Measurements from ENCODE around the gene MKRN2. TPM values are rescaled to one million over a fixed set of nuclear protein-coding genes. Genes with fewer than 3 reads are reported as not detected.
A peak's percentile ranks its signal among the peaks of the same experiment; 100 is the strongest.
"Not testable (repeated sequence)": the region's sequence is repeated elsewhere in the genome, so short reads cannot be mapped to it uniquely, and the experiment has no call there.

MKRN2 gene
- total RNA-seq, 1 donor from 2014 or later = 23.4 TPM

DNA sequence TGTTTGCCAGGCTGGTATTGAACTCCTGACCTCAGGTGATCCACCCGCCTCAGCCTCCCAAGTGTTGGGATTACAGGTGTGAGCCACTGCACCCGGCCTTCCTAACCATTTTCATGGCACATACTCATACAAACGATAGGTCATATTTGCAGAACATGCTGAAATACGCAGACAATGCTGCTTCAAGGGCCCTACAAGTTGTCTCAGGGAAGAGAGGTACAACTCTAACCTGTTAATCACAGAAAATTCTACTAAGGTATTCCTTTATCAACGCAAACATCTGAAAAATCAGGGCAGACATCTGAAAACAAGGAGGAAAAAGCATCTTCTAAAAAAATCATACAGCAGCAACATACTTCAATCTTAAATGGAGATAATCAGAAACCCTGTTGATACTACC is 67.2 kb downstream of the MKRN2 start:
- intact Hi-C loops (cut with DNase I) = no loop called here
- Histone ChIP-seq H3K4me1 (peaks cover 48% of the 10 kb centered on the region), H3K36me3 (no peaks in the 10 kb centered on the region), H3K27me3 (no peaks in the 10 kb centered on the region), H3K27ac (no peak overlapping the region), H3K9me3 (no peaks in the 10 kb centered on the region), H3K4me3 (no peak overlapping the region)
- ATAC-seq (no peak), DNase-seq (no peak)
- TF ChIP-seq, protein P1, sequence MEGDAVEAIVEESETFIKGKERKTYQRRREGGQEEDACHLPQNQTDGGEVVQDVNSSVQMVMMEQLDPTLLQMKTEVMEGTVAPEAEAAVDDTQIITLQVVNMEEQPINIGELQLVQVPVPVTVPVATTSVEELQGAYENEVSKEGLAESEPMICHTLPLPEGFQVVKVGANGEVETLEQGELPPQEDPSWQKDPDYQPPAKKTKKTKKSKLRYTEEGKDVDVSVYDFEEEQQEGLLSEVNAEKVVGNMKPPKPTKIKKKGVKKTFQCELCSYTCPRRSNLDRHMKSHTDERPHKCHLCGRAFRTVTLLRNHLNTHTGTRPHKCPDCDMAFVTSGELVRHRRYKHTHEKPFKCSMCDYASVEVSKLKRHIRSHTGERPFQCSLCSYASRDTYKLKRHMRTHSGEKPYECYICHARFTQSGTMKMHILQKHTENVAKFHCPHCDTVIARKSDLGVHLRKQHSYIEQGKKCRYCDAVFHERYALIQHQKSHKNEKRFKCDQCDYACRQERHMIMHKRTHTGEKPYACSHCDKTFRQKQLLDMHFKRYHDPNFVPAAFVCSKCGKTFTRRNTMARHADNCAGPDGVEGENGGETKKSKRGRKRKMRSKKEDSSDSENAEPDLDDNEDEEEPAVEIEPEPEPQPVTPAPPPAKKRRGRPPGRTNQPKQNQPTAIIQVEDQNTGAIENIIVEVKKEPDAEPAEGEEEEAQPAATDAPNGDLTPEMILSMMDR (IDR thresholded peaks at IDR 0.05) = no peak

DNA sequence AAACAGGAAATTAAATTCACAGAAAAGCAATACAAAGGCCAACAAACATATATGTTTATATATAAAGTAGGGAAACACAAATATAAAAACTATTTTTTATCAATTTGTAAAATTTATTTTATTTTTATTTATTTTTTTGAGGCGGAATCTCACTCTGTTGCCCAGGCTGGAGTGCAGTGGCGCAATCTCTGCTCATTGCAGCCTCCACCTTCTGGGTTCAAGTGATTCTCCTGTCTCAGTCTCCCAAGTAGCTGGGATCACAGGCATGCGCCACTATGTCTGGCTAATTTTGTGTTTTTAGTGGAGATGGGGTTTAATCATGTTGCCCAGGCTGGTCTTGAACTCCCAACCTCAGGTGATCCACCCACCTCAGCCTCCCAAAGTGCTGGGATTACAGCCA is 68.1 kb downstream of the MKRN2 start:
- ATAC-seq; H3K4me3 ChIP-seq; H3K27me3 ChIP-seq; intact Hi-C loops (cut with DNase I); H3K27ac ChIP-seq; DNase-seq; H3K36me3 ChIP-seq; H3K9me3 ChIP-seq: not testable (repeated sequence)
- peaks cover 56% of the 10 kb centered on the region for H3K4me1 ChIP-seq

DNA sequence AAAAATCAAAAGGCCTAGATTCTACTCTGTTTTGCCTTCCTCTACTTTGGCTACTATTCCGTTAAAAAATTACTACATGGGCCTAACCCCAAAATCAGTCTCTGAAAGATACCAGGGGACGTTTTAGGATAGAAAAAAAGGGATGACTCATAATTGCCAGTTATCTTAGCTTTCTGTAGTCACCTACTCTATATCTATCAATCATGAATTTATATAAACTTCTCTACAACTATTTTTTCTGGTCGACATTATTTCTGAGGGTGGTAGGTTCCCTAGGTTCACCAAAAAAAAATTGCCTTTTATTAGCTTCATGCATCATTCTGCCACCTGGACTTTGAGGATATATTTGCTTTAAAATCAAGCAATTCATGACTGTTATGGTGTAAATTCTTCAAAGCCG is 70.5 kb downstream of the MKRN2 start:
- intact Hi-C loops (cut with DNase I) = no loop called here

DNA sequence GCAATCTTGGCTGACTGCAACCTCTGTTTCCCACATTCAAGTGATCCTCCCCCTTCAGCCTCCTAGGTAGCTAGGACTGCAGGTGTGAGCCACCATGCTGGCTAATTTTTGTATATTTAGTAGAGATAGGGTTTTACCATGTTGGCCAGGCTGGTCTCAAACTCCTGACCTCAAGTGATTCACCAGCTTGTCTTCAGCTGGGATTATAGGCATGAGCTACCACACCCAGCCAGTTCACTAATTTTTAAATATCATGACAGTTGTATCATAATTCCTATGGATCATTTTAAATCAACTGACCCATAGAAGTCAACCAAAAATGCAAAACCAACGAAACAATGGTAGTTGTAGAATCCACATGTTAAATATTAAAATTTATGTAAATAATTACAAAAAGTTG is 71.9 kb downstream of the MKRN2 start:
- ATAC-seq = no peak
- no peak overlapping the region for H3K4me3 ChIP-seq
- H3K9me3 ChIP-seq = no peaks in the 10 kb centered on the region
- H3K4me1 ChIP-seq = peaks cover 64% of the 10 kb centered on the region
- DNase-seq = no peak
- intact Hi-C loops (cut with DNase I) = no loop called here
- TF ChIP-seq, protein P1 (IDR thresholded peaks at IDR 0.05) = no peak
- no peaks in the 10 kb centered on the region for H3K36me3 ChIP-seq
- no peak overlapping the region for H3K27ac ChIP-seq
- H3K27me3 ChIP-seq = no peaks in the 10 kb centered on the region

More for the DNA sequence above, 70.5 kb downstream of the MKRN2 start:
- no peaks in the 10 kb centered on the region for H3K36me3 ChIP-seq
- TF ChIP-seq, protein P1 (IDR thresholded peaks at IDR 0.05) = no peak
- H3K27me3 ChIP-seq = no peaks in the 10 kb centered on the region
- H3K27ac ChIP-seq = no peak overlapping the region
- no peak overlapping the region for H3K4me3 ChIP-seq
- H3K9me3 ChIP-seq = no peaks in the 10 kb centered on the region
- ATAC-seq = no peak
- peaks cover 62% of the 10 kb centered on the region for H3K4me1 ChIP-seq
- DNase-seq = no peak

DNA sequence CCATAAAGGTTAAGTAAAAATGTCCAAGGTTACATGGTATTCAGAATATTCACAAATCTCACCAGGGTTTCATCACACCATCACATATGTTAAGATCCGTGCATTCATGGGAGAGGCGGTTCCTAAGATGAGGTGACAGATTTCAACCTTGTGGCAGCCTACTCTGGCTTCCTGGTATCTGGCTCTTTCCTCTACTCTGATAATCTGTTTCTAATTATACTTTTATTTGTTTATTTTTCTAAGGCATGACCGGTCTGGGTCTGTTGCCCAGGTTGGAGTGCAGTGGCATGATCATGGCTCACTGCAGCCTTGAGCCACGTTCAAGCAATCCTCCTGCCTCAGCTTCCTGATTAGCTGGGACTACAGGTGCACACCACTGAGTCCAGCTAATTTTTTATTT is 72.7 kb downstream of the MKRN2 start:
- Histone ChIP-seq H3K9me3 (no peaks in the 10 kb centered on the region), H3K4me1 (peaks cover 56% of the 10 kb centered on the region), H3K27ac (no peak overlapping the region), H3K36me3 (no peaks in the 10 kb centered on the region), H3K27me3 (no peaks in the 10 kb centered on the region), H3K4me3 (no peak overlapping the region)
- DNase-seq (no peak), ATAC-seq (peak; percentile 58)
- intact Hi-C loops (cut with DNase I) = no loop called here
- TF ChIP-seq, protein P1 (IDR thresholded peaks at IDR 0.05) = no peak

DNA sequence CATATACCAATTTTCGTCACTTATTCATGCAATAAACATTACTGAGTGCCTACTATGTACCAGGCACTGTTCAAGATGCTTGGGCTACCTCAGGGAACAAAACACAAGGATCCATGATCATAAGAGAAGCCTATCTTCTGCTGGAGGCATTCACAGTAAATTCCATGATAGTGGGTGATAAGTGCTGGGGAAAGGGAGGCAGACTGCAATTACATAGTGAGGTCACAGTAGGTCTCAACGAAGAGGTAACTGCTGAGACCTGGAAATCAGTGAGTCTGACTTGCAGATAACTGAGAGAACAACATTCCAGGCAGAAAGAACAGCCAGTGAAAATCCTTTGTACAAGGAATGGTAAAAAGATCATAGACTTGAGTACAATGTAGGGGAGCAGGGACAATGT is 73.4 kb downstream of the MKRN2 start:
- H3K4me1 ChIP-seq = peaks cover 49% of the 10 kb centered on the region
- TF ChIP-seq, protein P1 (IDR thresholded peaks at IDR 0.05) = no peak
- intact Hi-C loops (cut with DNase I) = no loop called here
- DNase-seq (no peak), ATAC-seq (no peak)
- no peak overlapping the region for H3K4me3 ChIP-seq
- no peaks in the 10 kb centered on the region for H3K36me3 ChIP-seq
- no peaks in the 10 kb centered on the region for H3K27me3 ChIP-seq
- H3K9me3 ChIP-seq = no peaks in the 10 kb centered on the region
- H3K27ac ChIP-seq = no peak overlapping the region

DNA sequence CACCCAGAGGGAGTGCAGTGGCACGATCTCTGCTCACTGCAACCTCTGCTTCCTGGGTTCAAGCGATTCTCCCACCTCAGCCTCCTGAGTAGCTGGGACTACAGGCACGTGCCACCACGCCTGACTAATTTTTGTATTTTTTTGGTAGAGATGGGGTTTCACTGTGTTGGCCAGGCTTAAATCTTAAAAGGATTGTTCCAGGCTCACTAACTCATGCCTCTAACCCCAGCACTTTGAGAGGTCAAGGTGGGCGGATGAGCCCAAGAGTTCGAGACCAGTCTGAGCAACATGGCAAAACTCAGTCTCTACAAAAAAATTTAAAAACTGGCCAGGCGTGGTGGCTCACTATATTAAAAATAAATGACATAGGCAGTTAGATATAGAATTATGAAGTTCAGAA is 74.0 kb downstream of the MKRN2 start:
- H3K27ac ChIP-seq; intact Hi-C loops (cut with DNase I): not testable (repeated sequence)

More for the DNA sequence above, 74.0 kb downstream of the MKRN2 start:
- H3K27me3 ChIP-seq, H3K9me3 ChIP-seq, H3K36me3 ChIP-seq, DNase-seq, ATAC-seq, H3K4me3 ChIP-seq: not testable (repeated sequence)
- H3K4me1 ChIP-seq = peaks cover 43% of the 10 kb centered on the region
